ENCODE data around the gene CTXN1.
"Not testable (repeated sequence)": the region's sequence is repeated elsewhere in the genome, so short reads cannot be mapped to it uniquely, and the experiment has no call there.

The CTXN1 gene

DNA sequence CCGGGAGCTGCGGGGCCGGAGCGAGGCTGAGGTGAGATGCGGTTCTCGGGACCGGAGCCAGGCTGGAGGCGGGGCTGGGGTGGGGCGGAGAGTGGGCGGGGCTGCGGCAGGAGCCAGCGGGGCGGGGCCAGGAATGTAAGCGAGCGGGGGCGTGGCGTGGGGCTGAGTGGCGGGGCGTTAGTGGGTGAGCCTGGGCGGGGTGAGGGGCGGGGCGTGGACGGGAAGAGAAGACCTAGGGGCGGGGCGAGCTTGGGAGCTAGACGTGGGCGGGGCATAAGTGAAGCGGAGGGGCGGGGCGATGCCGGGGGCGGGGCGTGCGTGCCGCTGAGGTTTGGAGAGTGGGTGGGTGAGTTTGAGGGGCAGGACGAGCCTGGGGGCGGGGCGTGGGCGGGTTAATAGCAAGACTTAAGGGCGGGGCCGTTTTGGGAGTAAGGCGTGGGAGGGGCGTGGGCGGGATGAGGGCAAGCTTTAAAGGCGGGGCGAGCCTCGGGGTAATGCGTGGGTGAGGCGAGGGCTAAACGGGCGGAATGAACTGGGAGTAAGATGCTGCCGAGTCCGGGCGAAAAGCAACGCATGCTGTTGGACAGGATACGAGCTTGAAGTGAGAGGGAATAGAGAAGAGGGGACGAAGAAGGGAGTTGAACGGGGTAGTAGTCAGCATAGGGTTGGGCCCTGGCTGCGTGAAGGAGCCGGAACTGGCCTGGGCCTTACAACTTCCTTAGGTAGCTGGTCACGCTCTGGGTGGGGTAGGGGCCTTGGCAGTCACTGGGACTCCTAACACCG lies 5.2 kb downstream of the CTXN1 start:
- DNase-seq (ENCODE audit: low read depth in 1 of 2, low spot score in 1 of 2) = peak; percentile 76 to 97
- no peak for TF ChIP-seq JUND (IDR thresholded peaks at IDR 0.05; ENCODE audit: low read depth)

DNA sequence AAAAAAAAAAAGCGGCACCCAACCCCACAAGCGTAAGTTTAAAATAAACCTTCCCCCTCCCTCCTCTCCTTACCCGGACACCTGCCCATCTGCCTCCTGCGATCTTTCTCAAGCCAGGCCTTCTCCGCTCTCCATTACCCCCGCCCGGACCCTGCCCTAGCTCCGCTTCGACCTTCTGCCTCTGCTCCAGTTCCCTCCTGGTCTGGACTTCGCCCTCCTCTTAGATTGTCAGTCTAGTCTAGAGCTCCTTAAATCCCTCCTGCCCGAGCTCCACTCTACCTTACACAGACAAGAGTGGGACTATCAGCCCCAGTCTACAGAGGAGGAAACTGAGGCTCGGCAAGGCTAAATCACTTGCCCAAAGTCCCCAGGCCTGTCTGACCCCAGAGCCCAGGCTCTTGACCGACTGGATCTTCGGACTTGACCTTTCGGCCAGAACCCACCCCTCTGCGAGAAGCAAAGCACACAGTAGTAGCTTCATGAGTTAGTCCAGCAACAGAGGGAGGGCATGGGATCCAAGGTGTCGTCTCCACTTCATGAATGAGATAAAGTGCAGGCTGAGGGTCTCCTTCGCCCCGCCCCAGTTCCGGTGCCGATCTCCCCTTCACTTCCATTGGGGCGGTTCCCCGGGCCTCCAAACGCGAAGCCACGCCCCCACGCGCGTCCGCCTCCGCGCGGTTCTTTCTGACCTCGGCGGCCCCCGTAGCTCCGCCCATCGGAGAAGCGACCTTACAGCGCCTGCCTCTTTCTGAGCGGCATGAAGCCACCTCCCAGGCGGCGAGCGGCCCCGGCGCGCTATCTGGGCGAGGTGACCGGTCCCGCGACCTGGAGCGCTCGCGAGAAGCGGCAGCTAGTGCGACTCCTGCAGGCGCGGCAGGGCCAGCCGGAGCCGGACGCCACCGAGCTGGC lies 6.1 kb downstream of the CTXN1 start, which contains the start of gene SNAPC2:
Gene SNAPC2, plus strand, starts transcription at position 729 of the 909 bp plus-strand sequence. Its CDS starts 29 bp downstream, at position 758.
- TF ChIP-seq JUND (IDR thresholded peaks at IDR 0.05; ENCODE audit: low read depth) = no peak
- in situ Hi-C loops (cut with HindIII; ENCODE audit: low pct_unique_long_range_greater_than_20kb, low sequenced_read_pairs) = no loop called here

More for the DNA sequence above, 5.2 kb downstream of the CTXN1 start:
- in situ Hi-C loops (cut with HindIII; ENCODE audit: low pct_unique_long_range_greater_than_20kb, low sequenced_read_pairs) = no loop called here

GRCh38 chr19:7918615-7919421 lies 7.1 kb downstream of the CTXN1 start:
- in situ Hi-C loops (cut with HindIII; ENCODE audit: low pct_unique_long_range_greater_than_20kb, low sequenced_read_pairs) = no loop called here
- TF ChIP-seq JUND (IDR thresholded peaks at IDR 0.05; ENCODE audit: low read depth) = no peak
- DNase-seq (ENCODE audit: low read depth in 1 of 2, low spot score in 1 of 2) = no peak

More for the DNA sequence above, 6.1 kb downstream of the CTXN1 start, which contains the start of gene SNAPC2:
- DNase-seq (ENCODE audit: low read depth in 1 of 2, low spot score in 1 of 2) = peak; percentile 68 to 94

- DNase-seq (ENCODE audit: low read depth in 1 of 2, low spot score in 1 of 2); in situ Hi-C loops (cut with HindIII; ENCODE audit: low pct_unique_long_range_greater_than_20kb, low sequenced_read_pairs): not testable (repeated sequence)
These were observed 7.8 kb downstream of the CTXN1 start for GRCh38 chr19:7918062-7918614.

GRCh38 chr19:7917267-7918061 lies 8.5 kb downstream of the CTXN1 start:
- TF ChIP-seq JUND (IDR thresholded peaks at IDR 0.05; ENCODE audit: low read depth) = no peak
- peak; percentile 34 to 51 for DNase-seq (ENCODE audit: low read depth in 1 of 2, low spot score in 1 of 2)

DNA sequence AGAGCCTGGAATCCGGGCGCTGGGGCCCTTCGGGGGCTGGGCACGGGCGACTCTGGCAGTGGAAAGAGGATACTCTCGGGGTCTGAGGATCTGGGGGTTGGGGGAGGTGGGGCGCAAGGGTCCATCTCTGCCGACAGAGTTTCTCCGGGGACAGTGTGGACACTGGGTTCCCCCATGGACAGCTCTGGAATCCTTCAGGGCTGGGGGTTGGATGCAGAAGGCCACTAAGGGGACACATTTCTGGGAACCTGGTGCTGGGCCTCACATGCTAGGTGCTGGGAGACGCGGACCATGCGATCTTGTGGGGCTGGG lies 9.0 kb downstream of the CTXN1 start:
- in situ Hi-C loops (cut with HindIII; ENCODE audit: low pct_unique_long_range_greater_than_20kb, low sequenced_read_pairs) = no loop called here
- DNase-seq (ENCODE audit: low read depth in 1 of 2, low spot score in 1 of 2) = no peak
- no peak for TF ChIP-seq JUND (IDR thresholded peaks at IDR 0.05; ENCODE audit: low read depth)

More at GRCh38 chr19:7917267-7918061, 8.5 kb downstream of the CTXN1 start:
- in situ Hi-C loops (cut with HindIII; ENCODE audit: low pct_unique_long_range_greater_than_20kb, low sequenced_read_pairs) = no loop called here

GRCh38 chr19:7916103-7916954 lies 9.6 kb downstream of the CTXN1 start:
- peak; percentile 37 to 50 for DNase-seq (ENCODE audit: low read depth in 1 of 2, low spot score in 1 of 2)
- in situ Hi-C loops (cut with HindIII; ENCODE audit: low pct_unique_long_range_greater_than_20kb, low sequenced_read_pairs) = no loop called here
- TF ChIP-seq JUND (IDR thresholded peaks at IDR 0.05; ENCODE audit: low read depth) = no peak

GRCh38 chr19:7915250-7916102 lies 10.5 kb downstream of the CTXN1 start:
- in situ Hi-C loops (cut with HindIII; ENCODE audit: low pct_unique_long_range_greater_than_20kb, low sequenced_read_pairs) = no loop called here
- TF ChIP-seq JUND (IDR thresholded peaks at IDR 0.05; ENCODE audit: low read depth) = no peak
- no peak for DNase-seq (ENCODE audit: low read depth in 1 of 2, low spot score in 1 of 2)

GRCh38 chr19:7914598-7915045 lies 11.3 kb downstream of the CTXN1 start, which contains the start of gene TGFBR3L:
Gene TGFBR3L (plus strand): TSS chr19:7914830.
- in situ Hi-C loops (cut with HindIII; ENCODE audit: low pct_unique_long_range_greater_than_20kb, low sequenced_read_pairs) = no loop called here
- no peak for TF ChIP-seq JUND (IDR thresholded peaks at IDR 0.05; ENCODE audit: low read depth)
- DNase-seq (ENCODE audit: low read depth in 1 of 2, low spot score in 1 of 2) = no peak

DNA sequence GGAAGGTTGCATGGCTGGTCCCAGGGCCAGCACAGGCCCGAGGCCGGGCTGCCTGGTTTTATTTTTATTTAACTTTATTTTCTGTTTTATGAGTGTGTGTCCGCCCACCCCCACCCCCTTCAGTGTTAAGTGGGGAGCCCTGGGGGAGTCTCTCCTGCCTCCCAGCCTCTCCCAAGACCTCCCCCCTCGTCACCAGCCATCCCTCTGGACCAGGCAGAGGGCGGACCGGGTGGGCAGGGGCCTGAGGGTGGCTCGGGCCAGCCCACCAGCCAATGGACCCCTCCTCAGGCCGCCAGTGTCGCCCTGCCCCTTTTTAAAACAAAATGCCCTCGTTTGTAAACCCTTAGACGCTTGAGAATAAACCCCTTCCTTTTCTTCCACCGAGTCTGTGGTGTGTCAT lies 11.8 kb downstream of the CTXN1 start:
- no peak for DNase-seq (ENCODE audit: low read depth in 1 of 2, low spot score in 1 of 2)
- no peak for TF ChIP-seq JUND (IDR thresholded peaks at IDR 0.05; ENCODE audit: low read depth)
- in situ Hi-C loops (cut with HindIII; ENCODE audit: low pct_unique_long_range_greater_than_20kb, low sequenced_read_pairs) = no loop called here
